K562 (cell line): ENCODE data around the gene CUX1. TPM values are rescaled to one million over a fixed set of nuclear protein-coding genes. Genes with fewer than 3 reads are reported as not detected.

Experiments
- ATAC-seq: fragments of 200-7000 bp; cut with Tn5 transposase; 3 replicates; pipeline ENCODE4 v1.9.1; 2020; ENCODE audit warnings: moderate library complexity
- BruUV-seq: library from RNA; stranded (reverse); fragments of 400-500 nt; replicated peaks from 2 replicates; lab custom pipeline; 2021; lab: Mats Ljungman, UMichigan
- CTCF ChIA-PET: fragments of 300-600 bp; formaldehyde crosslinking; extraction: SDS; loops from one replicate; lab custom pipeline; 2021; ENCODE audit warnings: low intra/inter-chr PET ratio; lab: Yijun Ruan, JAX
- POLR2A ChIA-PET: fragments of 300-600, 350-650 bp; sonication (Branson Sonifier 250); formaldehyde crosslinking; extraction: SDS; loops from one replicate; lab custom pipeline; 2021; ENCODE audit warnings: antibody characterized with exemption, inconsistent platforms; lab: Yijun Ruan, JAX
- DNase-seq, 4 experiments: peaks; one replicate each; pipeline versions ENCODE4 v3.0.0 to v3.0.0-alpha.2; 2011 to 2018; ENCODE audit warnings: low spot score in 3 of 4, mixed read lengths in 3 of 4; ENCODE audit errors: extremely low read depth in 1 of 4
- FAIRE-seq: peaks from 2 replicates; lab custom pipeline; 2011; peaks lifted over from hg19 to GRCh38; lab: Jason Lieb, UNC
- H2AFZ ChIP-seq: 2 replicates; pipeline ENCODE4 v1.6.0; 2011; ENCODE audit warnings: low read depth, low read length, control low read depth, inconsistent platforms
- H3K27ac ChIP-seq: fragments of 200-600 bp; 3 replicates; pipeline ENCODE4 v1.8.0; 2011; ENCODE audit warnings: low read depth, mild to moderate bottlenecking, control low read depth, inconsistent platforms, low read length, moderate library complexity, mixed read lengths; ENCODE audit errors: extremely low read depth
- H3K27me3 ChIP-seq, 2 experiments: fragments of 300-600 bp in 1 of 2; 2 replicates in 1 of 2; 3 replicates in 1 of 2; pipeline versions ENCODE4 v1.6.0 to v1.8.0; 2011; ENCODE audit warnings: inconsistent platforms in 2 of 2, low read length in 2 of 2, mild to moderate bottlenecking in 1 of 2, mixed read lengths in 1 of 2, moderate library complexity in 1 of 2; ENCODE audit not compliant: control insufficient read depth in 2 of 2, insufficient read depth in 2 of 2
- H3K36me3 ChIP-seq: fragments of 300-600 bp; 3 replicates; pipeline ENCODE4 v1.8.0; 2011; ENCODE audit warnings: mild to moderate bottlenecking, low read length, inconsistent platforms; ENCODE audit not compliant: control insufficient read depth, insufficient read depth
- H3K4me1 ChIP-seq, 2 experiments: fragments of 200-600 bp in 1 of 2; replicated peaks in 1 of 2; 2 replicates in 1 of 2; 3 replicates in 1 of 2; pipeline versions ENCODE4 v1.5.1 to v1.8.0; 2011; ENCODE audit warnings: inconsistent platforms in 2 of 2, low read length in 2 of 2, mild to moderate bottlenecking in 1 of 2, mixed read lengths in 1 of 2, moderate library complexity in 1 of 2; ENCODE audit not compliant: control insufficient read depth in 2 of 2, insufficient read depth in 2 of 2
- H3K4me2 ChIP-seq: 2 replicates; pipeline ENCODE4 v1.6.1; 2011; ENCODE audit warnings: low read length, control low read depth, inconsistent platforms, mixed read lengths; ENCODE audit not compliant: insufficient read depth
- H3K4me3 ChIP-seq: fragments of 200-600 bp; sonication (generic), shearing (Covaris generic); 2 replicates; pipeline ENCODE4 v1.5.1; 2016; ENCODE audit warnings: control low read depth, inconsistent platforms
- H3K79me2 ChIP-seq: fragments of 200-600 bp; 3 replicates; pipeline ENCODE4 v1.8.0; 2011; ENCODE audit warnings: low read length, inconsistent platforms; ENCODE audit not compliant: control insufficient read depth, insufficient read depth
- H3K9ac ChIP-seq, 2 experiments: 2 replicates each; pipeline versions ENCODE4 v1.6.0 to v1.6.1; 2011; ENCODE audit warnings: low read depth in 2 of 2, low read length in 2 of 2, control low read depth in 1 of 2, inconsistent platforms in 1 of 2, mild to moderate bottlenecking in 1 of 2, mixed read lengths in 1 of 2; ENCODE audit not compliant: insufficient read depth in 1 of 2
- H3K9me1 ChIP-seq: one replicate; pipeline ENCODE4 v1.6.0; 2011; ENCODE audit warnings: inconsistent platforms, mild to moderate bottlenecking, low read length, moderate library complexity; ENCODE audit not compliant: control insufficient read depth, insufficient read depth
- H3K9me3 ChIP-seq: replicated peaks from 2 replicates; pipeline ENCODE4 v1.5.1; 2011; ENCODE audit warnings: low read depth, low read length, inconsistent platforms; ENCODE audit not compliant: control insufficient read depth, insufficient read depth
- H4K20me1 ChIP-seq: replicated peaks from 2 replicates; pipeline ENCODE4 v1.6.1; 2011; ENCODE audit warnings: low read length, inconsistent platforms, mixed read lengths; ENCODE audit not compliant: control insufficient read depth, insufficient read depth
- ATF7 ChIP-seq: fragments of 450-650 bp; IDR thresholded peaks from 2 replicates; pipeline ENCODE4 v1.7.1; 2014; ENCODE audit warnings: mild to moderate bottlenecking, moderate library complexity
- BRF1 ChIP-seq: IDR thresholded peaks from 3 replicates; pipeline ENCODE4 v1.6.1; 2011; ENCODE audit warnings: borderline replicate concordance, mild to moderate bottlenecking; ENCODE audit not compliant: insufficient read length; ENCODE audit errors: extremely low read depth
- BRF2 ChIP-seq: IDR thresholded peaks from 3 replicates; pipeline ENCODE4 v1.6.1; 2011; ENCODE audit warnings: borderline replicate concordance, mild to moderate bottlenecking; ENCODE audit not compliant: insufficient read length, insufficient read depth
- ELF1 ChIP-seq: fragments of 200-800 bp; sonication (Bioruptor generic); IDR thresholded peaks from 2 replicates; pipeline ENCODE4 v1.6.1; 2016; ENCODE audit warnings: missing genetic modification characterization, missing compliant biosample characterization
- EZH2 ChIP-seq: IDR thresholded peaks from 2 replicates; pipeline ENCODE4 v1.6.1; 2012; ENCODE audit warnings: low read depth, mild to moderate bottlenecking, inconsistent platforms, low read length, borderline replicate concordance
- KAT8 ChIP-seq: fragments of 450-650 bp; IDR thresholded peaks from 2 replicates; pipeline ENCODE4 v1.6.1; 2016; ENCODE audit warnings: low read depth, mild to moderate bottlenecking
- MAFG ChIP-seq: fragments of 450-650 bp; conservative IDR thresholded peaks from 2 replicates; pipeline ENCODE4 v1.6.1; 2016; ENCODE audit warnings: missing genetic modification characterization, missing compliant biosample characterization
- PTRF ChIP-seq: fragments of 450-650 bp; IDR thresholded peaks from 2 replicates; pipeline ENCODE4 v1.6.1; 2016; ENCODE audit warnings: mild to moderate bottlenecking, missing genetic modification characterization, missing compliant biosample characterization
- SMAD1 ChIP-seq: fragments of 150-350 bp; IDR thresholded peaks from 2 replicates; pipeline ENCODE4 v1.6.1; 2014; ENCODE audit warnings: low read length, low read depth; ENCODE audit not compliant: partially characterized antibody
- TCF7 ChIP-seq: sonication (generic); IDR thresholded peaks from 2 replicates; pipeline ENCODE4 v1.6.1; 2016; ENCODE audit warnings: antibody characterized with exemption, borderline replicate concordance
- ZNF140 ChIP-seq: fragments of 250-450 bp; sonication (Bioruptor Pico); IDR thresholded peaks from 2 replicates; pipeline ENCODE4 v1.8.0; 2021; ENCODE audit warnings: moderate library complexity, mild to moderate bottlenecking, inconsistent platforms
- ZNF175 ChIP-seq: fragments of 200-800 bp; sonication (Bioruptor generic); IDR thresholded peaks from 2 replicates; pipeline ENCODE4 v1.6.1; 2016; ENCODE audit warnings: low read depth, mild to moderate bottlenecking, missing genetic modification characterization, missing compliant biosample characterization
- ZNF316 ChIP-seq: fragments of 450-650 bp; IDR thresholded peaks from 2 replicates; pipeline ENCODE4 v1.6.1; 2016
- ZNF77 ChIP-seq: fragments of 250-450 bp; sonication (Bioruptor Pico); IDR thresholded peaks from 2 replicates; pipeline ENCODE4 v1.5.0; 2020
- WGBS: fragments of 100-300 bp; shearing (Covaris generic); methylation state at CpG from one replicate; pipeline ENCODE4 v1.1.6; 2016; ENCODE audit warnings: low coverage, mixed read lengths; ENCODE audit not compliant: insufficient coverage; ENCODE audit errors: missing lambda C conversion rate; 5-methylcytosine and 5-hydroxymethylcytosine counted together
- in situ Hi-C: fragments of 300-500 bp; cut with MboI; formaldehyde crosslinking; loops from 4 replicates; pipeline ENCODE4 v1.15.0; 2018; ENCODE audit warnings: inconsistent platforms, mixed read lengths
- intact Hi-C: fragments of 100-400 bp; cut with micrococcal nuclease; formaldehyde crosslinking; loops from 2 replicates; pipeline ENCODE4 v1.14.2; 2022
- polyA plus RNA-seq, 8 experiments: library from polyadenylated mRNA; depleted of rRNA in 4 of 8; stranded (reverse) in 5 of 8; unstranded in 3 of 8; fragments of >200 nt; fragmentation: Nextera tagmentation in 2 of 8; fragmentation: Illumina TruSeq in 1 of 8; extraction: Ambion mirVana in 2 of 8; extraction: Trizol in 1 of 8; gene quantifications; 2 replicates each; pipeline versions ENCODE4 v1.2.1 to v1.2.3, GENCODE V29; 2011 to 2014; ENCODE audit warnings: inconsistent platforms in 1 of 8, missing spikeins in 1 of 8
- total RNA-seq, 7 experiments: library from RNA; depleted of rRNA in 6 of 7; stranded (reverse); fragments of >200 nt in 6 of 7; fragmentation: Illumina TruSeq in 2 of 7; extraction: Trizol in 2 of 7; gene quantifications; 2 replicates each; pipeline versions ENCODE4 v1.2.1 to v1.2.3, GENCODE V29; 2011 to 2021; ENCODE audit warnings: low replicate concordance in 1 of 7

CUX1 gene
- total and polyA plus RNA-seq, 9 of the 15 experiments (the other 6 are each of a cell fraction or from before 2014, with no cell fraction given), result 3.6 to 55.3 (median 25.2) TPM

GRCh38 chr7:101781439-101781838 is 36.0 kb upstream of the CUX1 start:
- CTCF ChIA-PET, result no interaction called here
- FAIRE-seq, result no peak
- TF ChIP-seq MAFG (tag), result no peak
- no peak for TF ChIP-seq BRF1
- TF ChIP-seq ZNF175 (CRISPR knock-in tag), result no peak
- no peak for TF ChIP-seq EZH2
- TF ChIP-seq ATF7, result no peak
- no peak for TF ChIP-seq KAT8
- no peak for TF ChIP-seq ZNF316
- no peak for TF ChIP-seq PTRF
- no peak for TF ChIP-seq ZNF140 (CRISPR knock-in tag)
- no peak for TF ChIP-seq ZNF77 (CRISPR knock-in tag)
- no peak for TF ChIP-seq TCF7
- TF ChIP-seq SMAD1, result no peak
- TF ChIP-seq BRF2, result no peak
- TF ChIP-seq ELF1, result no peak

More at GRCh38 chr7:101781439-101781838, 36.0 kb upstream of the CUX1 start:
- H2AFZ ChIP-seq, result no peak overlapping the region
- WGBS, result 7% methylated on average over 8 of the region's 8 CpGs
- no peak for ATAC-seq
- no peak overlapping the region for H3K9ac ChIP-seq
- intact Hi-C loops (no loop called here), in situ Hi-C loops (no loop called here)
- no peak for DNase-seq
- H3K4me1 ChIP-seq, result peaks cover 0 to 6% of the 10 kb centered on the region in 2 experiments; a peak in 2 of 5 replicates
- H3K4me3 ChIP-seq, result no peak overlapping the region
- no peaks in the 10 kb centered on the region for H3K9me1 ChIP-seq
- H3K9me3 ChIP-seq, result no peaks in the 10 kb centered on the region
- H3K36me3 ChIP-seq, result no peaks in the 10 kb centered on the region
- no TSS peak for BruUV-seq
- no peak overlapping the region for H3K4me2 ChIP-seq
- no peaks in the 10 kb centered on the region for H3K79me2 ChIP-seq
- no peak overlapping the region for H3K27ac ChIP-seq
- no peaks in the 10 kb centered on the region; the same call in 1 of the 2 replicates for H4K20me1 ChIP-seq
- POLR2A ChIA-PET, result interaction anchor here (1.1 kb wide), 1 partner anchor 15 kb away, joined by 3 read pairs; no protein-coding TSS in a partner anchor
- peaks cover 34 to 59% of the 10 kb centered on the region in 2 experiments for H3K27me3 ChIP-seq
